HG02943 (cell line): ENCODE results near the gene PEG3.

ENCODE experiments used
- ATAC-seq: cut with Tn5 transposase; IDR thresholded peaks from one replicate; pipeline ENCODE4 v1.9.1; 2021; ENCODE audit warnings: mild to moderate bottlenecking, low read depth, moderate library complexity; ENCODE audit not compliant: unreplicated experiment

PEG3 gene

DNA sequence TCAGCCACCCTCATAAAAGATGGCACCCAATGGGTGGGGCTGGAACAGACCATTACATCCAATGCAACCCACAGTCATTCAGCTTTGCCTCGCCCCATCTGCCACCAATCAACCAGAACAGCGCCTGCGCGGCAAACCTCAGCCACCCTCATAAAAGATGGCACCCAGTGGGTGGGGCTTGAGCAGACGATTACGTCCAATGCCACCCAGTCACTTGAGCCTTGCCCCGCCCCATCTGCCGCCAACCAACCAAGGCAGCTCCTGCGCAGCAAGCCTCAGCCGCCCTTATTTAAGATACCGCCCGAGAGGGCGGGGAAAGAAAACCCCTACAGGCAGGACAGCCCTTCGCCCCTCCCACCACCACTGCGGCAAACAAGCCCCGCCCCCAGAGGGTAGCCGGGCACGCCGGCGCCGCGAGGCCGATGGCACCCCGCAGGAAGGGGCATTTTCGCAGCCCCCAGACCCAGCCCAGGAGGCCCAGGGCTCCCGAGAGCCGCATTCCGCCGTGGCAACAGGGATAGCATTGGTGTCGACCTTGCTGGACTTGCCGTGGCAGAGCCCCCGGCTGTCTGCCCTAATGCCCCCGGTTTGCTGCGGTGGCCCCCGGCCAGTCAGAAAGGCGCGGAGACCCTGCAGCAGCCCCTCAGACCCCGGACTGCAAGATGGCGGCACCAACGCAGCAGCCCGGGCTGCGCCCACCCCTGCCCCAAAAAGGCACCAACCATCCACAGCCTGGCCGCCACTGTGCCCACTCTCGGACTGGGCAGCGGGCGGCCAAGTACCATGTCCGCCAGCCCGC lies 675 bp downstream of the PEG3 start:
- ATAC-seq: no peak

DNA sequence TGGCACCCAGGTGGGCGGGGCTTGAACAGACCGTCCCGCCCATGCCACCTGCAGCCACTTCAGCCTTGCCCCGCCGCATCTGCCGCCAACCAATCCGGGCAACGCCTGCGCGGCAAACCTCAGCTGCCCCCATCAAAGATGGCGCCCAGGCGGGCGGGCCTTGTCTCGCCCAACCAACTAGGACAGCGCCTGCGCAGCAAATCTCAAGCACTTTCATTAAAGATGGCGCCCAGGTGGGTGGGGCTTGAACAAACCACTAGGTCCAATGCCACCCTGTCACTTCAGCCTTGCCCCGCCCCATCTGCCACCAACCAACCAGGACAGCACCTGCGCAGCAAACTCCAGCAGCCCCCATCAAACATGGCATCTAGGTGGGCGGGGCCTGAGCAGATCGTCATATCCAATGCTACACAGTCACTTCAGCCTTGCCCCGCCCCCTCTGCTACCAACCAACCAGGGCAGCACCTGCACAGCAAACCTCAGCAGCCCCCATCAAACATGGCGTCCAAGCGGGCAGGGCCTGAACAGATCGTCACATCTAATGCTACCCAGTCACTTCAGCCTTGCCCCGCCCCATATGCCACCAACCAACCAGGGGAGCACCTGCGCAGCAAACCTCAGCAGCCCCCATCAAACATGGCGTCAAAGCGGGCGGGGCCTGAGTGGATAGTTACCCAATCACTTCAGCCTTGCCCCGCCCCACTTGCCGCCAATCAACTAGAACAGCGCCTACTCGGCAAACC lies 1.4 kb downstream of the PEG3 start:
- no peak for ATAC-seq

DNA sequence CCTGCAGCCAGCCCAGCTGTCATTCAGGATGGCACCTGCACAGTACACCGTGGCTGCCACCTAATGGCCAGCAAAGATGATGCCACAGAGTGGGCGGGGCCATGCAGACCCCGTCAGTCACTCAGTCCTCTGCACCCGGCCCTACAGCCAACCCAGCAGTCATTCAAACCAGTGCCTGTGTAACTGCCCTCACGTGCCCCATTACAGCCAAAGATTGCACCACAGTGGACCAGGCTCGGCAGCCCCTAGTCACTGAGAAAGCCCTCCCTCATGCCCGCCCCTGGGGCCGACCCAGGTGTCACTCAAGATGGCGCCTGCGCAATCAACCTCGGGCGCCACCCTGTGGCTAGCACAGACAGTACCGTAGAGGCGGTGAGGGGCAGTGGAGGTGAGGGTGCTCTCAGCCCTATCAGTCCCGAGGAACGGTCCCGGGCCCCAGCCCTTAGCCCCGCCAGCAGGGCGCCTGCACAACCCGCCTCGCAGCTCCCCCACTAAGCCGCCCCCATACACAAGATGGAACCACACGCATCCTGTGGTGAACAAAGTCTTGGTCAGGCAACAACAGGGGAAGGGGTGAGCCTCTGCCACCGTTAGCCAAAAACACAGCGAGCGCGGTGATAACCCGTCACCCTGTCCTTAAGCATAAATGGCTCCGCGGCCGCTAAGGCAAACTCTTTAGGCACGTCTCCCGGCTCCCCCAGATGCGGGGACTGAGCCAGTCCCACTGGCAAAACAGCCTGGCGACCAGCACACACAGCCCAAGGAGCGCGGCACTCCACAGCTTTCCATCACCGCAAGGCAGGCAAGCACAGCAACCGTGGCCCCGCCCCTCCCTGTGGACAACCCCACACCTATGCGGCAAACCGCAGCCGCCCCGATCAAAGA lies 2.3 kb downstream of the PEG3 start:
- ATAC-seq: no peak

GRCh38 chr19:56837492-56838023 lies 3.0 kb downstream of the PEG3 start:
- ATAC-seq: no peak

DNA sequence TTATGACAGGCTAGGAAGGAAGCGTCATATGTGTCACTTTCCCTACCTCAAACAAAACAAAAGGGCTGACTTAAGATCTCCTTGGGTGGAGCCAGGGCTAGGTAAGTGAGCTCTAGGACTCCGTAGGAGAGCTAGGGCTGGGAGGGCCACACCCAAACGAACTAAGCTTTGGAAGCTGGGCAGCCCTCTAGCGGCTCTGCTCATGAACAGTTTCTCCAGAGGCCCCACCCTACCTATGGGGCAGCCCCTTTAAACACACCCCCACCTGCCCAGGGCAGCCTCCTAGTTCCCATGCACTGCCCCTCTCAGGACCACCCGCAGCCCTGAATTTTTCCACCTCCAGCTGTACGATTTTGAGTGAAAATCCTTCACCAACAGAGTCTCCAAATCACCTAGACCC lies 3.5 kb downstream of the PEG3 start:
- no peak for ATAC-seq

DNA sequence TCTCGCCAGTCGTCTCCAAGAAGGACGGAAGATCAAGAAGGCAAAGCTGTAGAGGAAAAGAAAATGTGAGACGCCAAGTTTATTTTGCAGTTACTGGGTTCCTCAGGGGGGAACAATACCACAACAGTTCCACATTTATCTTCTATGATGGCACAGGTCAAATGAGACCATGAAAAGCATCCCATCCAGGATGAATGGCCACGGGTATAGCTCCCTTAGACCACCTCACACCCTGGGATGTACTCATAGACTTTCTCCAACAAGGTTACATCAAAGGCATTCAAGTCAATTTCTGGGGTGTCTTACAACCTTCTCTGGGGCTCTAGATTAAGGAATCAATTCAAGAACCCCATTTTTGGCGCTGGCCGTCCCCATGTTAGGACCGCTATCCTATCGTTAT lies 4.5 kb downstream of the PEG3 start:
- ATAC-seq: no peak

GRCh38 chr19:56835401-56835800 lies 5.1 kb downstream of the PEG3 start:
- no peak for ATAC-seq

DNA sequence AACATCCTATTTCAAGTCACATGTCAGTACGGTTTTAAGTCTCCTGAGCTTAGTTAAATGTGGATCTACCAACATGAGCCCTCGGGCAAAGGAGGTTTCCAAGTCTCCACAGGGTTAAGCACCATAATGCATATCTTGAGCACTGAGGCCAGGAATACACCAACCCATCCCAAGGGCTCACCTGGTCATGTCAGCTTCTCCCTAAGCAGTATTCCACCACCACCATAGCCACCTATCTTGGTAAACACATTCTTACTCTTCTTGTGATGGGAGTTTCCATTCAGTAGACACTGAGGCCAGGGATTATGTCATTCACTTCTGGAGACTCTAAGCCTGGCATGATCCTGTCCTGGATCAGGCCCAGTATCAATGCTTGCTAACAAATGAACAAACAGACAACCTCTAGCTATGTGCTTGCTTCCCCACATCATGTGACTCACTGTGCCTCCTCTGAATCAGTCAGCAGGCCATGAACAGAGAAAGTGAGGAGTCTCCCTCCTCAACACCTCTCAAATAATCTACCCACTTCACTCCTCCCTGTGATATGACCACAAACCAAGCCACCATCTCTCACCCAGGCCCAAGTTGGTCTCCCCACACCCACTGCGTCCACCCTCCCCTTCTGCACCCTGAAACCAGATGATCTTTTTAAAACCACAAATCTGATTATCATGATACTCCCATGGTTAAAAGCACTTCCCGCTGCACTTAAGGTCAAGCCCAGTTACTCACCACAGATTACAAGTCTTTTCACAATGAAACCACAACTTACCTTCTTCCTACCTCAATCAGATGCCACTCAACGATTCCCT lies 5.8 kb downstream of the PEG3 start:
- ATAC-seq: no peak

- no peak for ATAC-seq
Observed at GRCh38 chr19:56832352-56832928, 8.1 kb downstream of the PEG3 start.

DNA sequence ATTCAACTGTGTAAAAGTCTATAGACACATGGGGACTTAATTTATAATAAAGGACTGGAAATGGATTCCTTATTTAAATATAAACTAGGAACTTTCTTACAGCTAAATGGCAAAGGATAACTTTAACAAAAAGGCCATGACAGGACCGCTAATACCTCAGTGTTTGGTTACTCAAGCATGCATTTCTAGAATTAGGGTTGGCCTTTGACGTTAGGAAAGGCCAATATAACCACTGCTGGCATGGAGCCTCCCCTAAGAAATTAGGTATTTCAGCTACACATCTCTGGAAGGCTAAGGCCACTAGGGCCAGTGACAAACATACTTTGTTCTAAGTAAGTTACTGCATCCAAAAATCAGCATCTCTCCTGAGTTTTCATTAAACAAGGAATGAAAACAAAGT lies 9.3 kb downstream of the PEG3 start:
- ATAC-seq: no peak

- ATAC-seq: no peak
Observed at GRCh38 chr19:56829596-56829995, 10.9 kb downstream of the PEG3 start.

GRCh38 chr19:56827708-56828107 lies 12.8 kb downstream of the PEG3 start:
- ATAC-seq: no peak

- ATAC-seq: no peak
Observed at GRCh38 chr19:56823956-56824355, 16.6 kb downstream of the PEG3 start.

DNA sequence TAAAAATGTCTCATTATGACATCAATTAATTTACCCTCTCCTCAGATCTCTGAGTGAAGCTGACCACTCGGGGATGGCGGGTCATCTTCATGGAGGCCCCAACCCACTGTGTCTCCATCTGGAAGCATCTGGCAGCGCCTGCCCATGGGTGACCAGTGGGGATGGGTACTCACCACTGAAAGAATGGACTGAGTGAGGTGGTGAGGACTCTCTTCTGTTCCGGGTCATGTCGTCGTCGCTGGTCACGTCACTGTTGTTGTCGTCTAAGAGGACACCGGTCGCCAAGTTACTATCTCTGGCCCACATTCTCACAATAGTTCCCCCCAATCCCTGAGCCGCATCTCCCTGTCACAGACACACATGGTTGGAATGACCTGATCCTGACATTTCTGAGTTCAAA lies 17.1 kb downstream of the PEG3 start:
- ATAC-seq: no peak

DNA sequence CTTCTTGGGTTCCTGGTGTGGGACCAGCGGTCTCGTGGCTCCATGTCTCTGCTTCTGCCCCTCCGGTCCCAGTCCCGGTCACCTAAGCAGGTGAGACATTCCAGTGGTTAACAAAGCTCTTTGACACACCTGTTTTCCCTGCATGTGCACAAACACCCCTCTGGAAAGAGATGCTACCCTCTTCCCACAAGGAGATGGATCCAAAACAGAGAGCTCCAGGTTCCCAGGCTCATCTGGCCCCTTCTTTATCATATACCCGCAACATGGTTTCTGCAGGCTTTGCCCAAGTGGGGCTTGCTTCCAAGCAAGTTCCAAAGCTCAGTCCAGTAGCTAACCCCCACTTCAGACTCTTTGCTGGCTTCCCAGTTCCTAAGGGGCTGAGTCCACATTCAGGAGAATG lies 17.8 kb downstream of the PEG3 start:
- no peak for ATAC-seq

GRCh38 chr19:56821675-56822074 lies 18.9 kb downstream of the PEG3 start:
- ATAC-seq: no peak

DNA sequence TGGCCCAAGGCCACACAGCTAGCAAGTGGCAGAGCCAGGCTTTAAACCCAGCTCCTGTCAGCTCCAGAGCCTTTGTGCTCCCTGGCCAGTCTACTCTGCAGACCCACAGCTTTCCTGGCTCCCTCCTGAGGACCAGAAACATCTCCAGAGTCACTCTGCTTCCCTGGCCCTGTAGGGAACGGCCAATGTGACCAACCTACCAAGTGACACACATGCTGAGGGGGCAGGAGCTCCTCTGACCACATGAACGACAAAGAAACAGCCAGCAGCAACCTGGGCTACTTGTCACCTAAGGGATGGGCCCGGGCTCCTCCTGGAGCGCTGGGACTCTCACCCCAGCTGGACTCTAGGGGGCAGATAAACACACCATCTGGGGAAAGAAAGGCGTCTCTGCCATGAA lies 19.3 kb downstream of the PEG3 start:
- no peak for ATAC-seq

GRCh38 chr19:56819166-56819565 lies 21.4 kb downstream of the PEG3 start:
- no peak for ATAC-seq

DNA sequence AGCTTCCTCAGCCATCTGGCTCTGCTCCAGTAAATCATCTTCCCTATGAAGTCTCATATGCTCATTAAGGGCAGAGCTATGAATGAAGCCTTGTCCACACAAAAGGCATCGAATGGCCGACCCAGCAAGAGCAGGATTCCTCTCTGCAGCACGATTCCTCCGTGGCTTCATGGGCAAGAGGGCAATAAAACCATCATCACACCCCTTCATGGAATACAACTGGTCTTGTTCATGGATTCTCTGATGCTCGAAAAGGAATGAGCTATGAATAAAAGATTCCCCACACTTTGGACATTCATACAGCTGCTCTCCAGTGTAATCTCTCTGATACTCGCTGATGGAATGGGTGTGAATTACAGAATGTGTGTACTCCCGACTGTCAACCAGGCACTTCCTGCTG lies 25.9 kb downstream of the PEG3 start:
- ATAC-seq: no peak

DNA sequence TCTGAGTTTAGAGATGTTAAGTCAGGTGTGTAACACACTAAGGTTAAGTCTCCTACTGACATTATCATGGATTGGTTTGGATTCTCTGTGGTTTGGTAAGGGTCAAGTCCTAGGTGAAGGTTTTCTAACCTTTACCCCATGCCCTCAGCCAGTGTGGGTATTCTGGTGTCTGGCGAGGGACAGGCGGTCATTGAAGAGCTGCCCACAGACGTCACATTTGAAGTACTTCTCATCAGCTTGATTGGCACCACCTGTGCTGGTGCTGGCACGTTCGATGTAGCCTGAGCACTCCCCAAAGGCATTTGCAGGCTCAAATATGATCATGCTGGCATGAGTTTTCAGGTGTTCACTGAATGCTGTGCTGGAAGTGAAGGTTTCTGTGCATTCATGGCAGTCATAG lies 27.0 kb downstream of the PEG3 start:
- ATAC-seq: no peak
